ENCODE results near the gene SIX5. TPM values are rescaled to one million over a fixed set of nuclear protein-coding genes. Genes with fewer than 3 reads are reported as not detected.

The SIX5 gene
- total and polyA plus RNA-seq, 9 of the 15 experiments (the other 6 are each of a cell fraction or from before 2014, with no cell fraction given), result 1.4 to 17.2 (median 7.4) TPM; not detected in 2

DNA sequence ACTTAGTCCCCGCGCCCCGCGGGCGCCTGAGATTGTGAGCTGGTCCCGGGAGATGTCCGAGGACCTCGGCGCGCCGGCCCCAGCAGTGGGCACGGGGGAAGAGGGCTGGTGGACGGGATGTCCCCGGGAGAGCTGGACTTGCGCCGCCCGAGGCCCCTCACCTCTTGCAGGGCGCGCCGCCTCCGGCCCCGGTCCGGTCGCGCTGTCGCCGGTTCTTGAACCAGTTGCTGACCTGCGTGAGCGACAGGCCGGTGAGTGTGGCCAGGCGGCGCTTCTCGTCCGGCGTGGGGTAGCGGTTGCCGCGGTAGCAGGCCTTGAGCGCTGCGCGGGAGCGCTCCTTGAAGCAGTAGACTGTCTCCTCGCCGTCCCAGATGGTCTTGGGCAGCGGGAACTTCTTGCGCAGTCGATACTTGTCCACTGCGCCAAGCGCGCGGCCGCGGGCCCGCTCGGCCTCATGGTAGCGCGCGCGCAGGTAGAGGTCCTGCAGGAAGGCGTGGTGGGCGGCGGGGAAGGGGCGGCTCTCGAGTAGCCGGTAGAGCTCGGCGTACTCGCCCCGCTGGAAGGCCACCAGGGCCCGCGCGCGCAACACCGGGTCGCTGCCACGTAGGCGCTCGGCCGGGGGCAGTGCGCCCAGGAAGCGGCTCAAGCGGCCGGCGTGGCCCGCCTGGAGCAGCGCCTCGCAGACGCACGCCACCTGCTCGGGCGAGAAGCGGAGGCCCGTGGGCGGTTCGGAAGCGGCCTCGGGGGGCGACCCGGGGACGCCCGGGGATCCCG lies 984 bp downstream of the SIX5 start (continued):
- TF ChIP-seq, protein P1, sequence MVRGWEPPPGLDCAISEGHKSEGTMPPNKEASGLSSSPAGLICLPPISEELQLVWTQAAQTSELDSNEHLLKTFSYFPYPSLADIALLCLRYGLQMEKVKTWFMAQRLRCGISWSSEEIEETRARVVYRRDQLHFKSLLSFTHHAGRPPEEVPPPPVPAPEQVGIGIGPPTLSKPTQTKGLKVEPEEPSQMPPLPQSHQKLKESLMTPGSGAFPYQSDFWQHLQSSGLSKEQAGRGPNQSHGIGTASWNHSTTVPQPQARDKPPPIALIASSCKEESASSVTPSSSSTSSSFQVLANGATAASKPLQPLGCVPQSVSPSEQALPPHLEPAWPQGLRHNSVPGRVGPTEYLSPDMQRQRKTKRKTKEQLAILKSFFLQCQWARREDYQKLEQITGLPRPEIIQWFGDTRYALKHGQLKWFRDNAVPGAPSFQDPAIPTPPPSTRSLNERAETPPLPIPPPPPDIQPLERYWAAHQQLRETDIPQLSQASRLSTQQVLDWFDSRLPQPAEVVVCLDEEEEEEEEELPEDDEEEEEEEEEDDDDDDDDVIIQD (CRISPR knock-in tag; IDR thresholded peaks at IDR 0.05), result no peak
- TF ChIP-seq NR4A1 (CRISPR knock-in tag; IDR thresholded peaks at IDR 0.05) (no peak), NR4A1 (tag; IDR thresholded peaks at IDR 0.05) (no peak), IFI16 (CRISPR knock-in tag; IDR thresholded peaks at IDR 0.05) (no peak), HNRNPK (IDR thresholded peaks at IDR 0.05; ENCODE audit: low read depth, low read length, poor library complexity, severe bottlenecking) (no peak), NR2C1 (IDR thresholded peaks at IDR 0.05) (no peak), NR2C1 (tag; IDR thresholded peaks at IDR 0.05) (no peak), GABPA (tag; conservative IDR thresholded peaks at IDR 0.05; ENCODE audit: low read depth) (no peak), GABPB2 (CRISPR knock-in tag; conservative IDR thresholded peaks at IDR 0.05) (no peak), TEAD4 (IDR thresholded peaks at IDR 0.05; ENCODE audit: low read length) (no peak), TEAD4 (CRISPR knock-in tag; IDR thresholded peaks at IDR 0.05; ENCODE audit: borderline replicate concordance) (no peak), SLC30A9 (CRISPR knock-in tag; IDR thresholded peaks at IDR 0.05) (no peak), HNRNPL (IDR thresholded peaks at IDR 0.05; ENCODE audit: low read depth, low read length) (0 out of 2 replicates have a peak, but pooled peaks have one; percentile 56), KLF16 (IDR thresholded peaks at IDR 0.05) (no peak)
- TF ChIP-seq, protein P2, sequence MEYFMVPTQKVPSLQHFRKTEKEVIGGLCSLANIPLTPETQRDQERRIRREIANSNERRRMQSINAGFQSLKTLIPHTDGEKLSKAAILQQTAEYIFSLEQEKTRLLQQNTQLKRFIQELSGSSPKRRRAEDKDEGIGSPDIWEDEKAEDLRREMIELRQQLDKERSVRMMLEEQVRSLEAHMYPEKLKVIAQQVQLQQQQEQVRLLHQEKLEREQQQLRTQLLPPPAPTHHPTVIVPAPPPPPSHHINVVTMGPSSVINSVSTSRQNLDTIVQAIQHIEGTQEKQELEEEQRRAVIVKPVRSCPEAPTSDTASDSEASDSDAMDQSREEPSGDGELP (CRISPR knock-in tag; IDR thresholded peaks at IDR 0.05; ENCODE audit: borderline replicate concordance), result peak; percentile 41
- TF ChIP-seq, protein P3, sequence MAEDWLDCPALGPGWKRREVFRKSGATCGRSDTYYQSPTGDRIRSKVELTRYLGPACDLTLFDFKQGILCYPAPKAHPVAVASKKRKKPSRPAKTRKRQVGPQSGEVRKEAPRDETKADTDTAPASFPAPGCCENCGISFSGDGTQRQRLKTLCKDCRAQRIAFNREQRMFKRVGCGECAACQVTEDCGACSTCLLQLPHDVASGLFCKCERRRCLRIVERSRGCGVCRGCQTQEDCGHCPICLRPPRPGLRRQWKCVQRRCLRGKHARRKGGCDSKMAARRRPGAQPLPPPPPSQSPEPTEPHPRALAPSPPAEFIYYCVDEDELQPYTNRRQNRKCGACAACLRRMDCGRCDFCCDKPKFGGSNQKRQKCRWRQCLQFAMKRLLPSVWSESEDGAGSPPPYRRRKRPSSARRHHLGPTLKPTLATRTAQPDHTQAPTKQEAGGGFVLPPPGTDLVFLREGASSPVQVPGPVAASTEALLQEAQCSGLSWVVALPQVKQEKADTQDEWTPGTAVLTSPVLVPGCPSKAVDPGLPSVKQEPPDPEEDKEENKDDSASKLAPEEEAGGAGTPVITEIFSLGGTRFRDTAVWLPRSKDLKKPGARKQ (CRISPR knock-in tag; IDR thresholded peaks at IDR 0.05), result no peak
- TF ChIP-seq, protein P4, sequence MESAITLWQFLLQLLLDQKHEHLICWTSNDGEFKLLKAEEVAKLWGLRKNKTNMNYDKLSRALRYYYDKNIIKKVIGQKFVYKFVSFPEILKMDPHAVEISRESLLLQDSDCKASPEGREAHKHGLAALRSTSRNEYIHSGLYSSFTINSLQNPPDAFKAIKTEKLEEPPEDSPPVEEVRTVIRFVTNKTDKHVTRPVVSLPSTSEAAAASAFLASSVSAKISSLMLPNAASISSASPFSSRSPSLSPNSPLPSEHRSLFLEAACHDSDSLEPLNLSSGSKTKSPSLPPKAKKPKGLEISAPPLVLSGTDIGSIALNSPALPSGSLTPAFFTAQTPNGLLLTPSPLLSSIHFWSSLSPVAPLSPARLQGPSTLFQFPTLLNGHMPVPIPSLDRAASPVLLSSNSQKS (CRISPR knock-in tag; IDR thresholded peaks at IDR 0.05), result no peak
